ENCODE measurements around the gene CLEC2B.

Gene CLEC2B

DNA sequence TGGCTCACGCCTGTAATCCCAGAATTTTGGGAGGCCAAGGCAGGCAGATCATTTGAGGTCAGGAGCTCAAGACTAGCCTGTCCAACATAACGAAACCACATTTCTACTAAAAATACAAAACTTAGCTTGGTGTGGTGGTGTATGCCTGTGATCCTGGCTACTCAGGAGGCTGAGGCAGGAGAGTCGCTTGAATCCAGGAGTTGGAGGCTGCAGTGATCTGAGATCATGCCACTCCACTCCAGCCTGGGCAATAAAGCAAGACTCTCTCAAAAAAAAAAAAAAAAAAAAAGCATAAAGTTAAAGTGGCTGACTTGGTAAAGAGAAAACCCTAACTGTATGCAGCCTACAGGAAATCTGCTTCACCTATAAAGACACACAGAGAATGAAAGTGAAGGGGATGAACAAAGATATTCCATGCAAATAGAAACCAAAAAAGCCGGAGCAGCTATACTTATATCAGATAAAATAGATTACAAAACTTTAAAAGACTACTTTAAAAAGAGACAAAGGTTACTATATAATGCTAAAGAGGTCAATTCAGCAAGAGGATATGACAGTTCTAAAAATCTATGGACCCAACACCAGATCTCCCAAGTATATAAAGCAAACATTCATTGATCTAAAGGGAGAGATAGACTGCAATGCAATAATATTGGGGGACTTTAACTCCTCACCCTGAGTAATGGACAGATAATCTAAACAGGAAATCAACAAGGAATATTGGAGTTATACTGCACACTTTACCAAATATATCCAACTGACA lies 4.1 kb downstream of the CLEC2B start:
- in situ Hi-C loops (cut with HindIII; ENCODE audit: low pct_unique_long_range_greater_than_20kb, low sequenced_read_pairs) = no loop called here
- no peak for DNase-seq (ENCODE audit: low read depth in 1 of 2, low spot score in 1 of 2)
- no peak for TF ChIP-seq JUND (IDR thresholded peaks at IDR 0.05; ENCODE audit: low read depth)

GRCh38 chr12:9858135-9858534 lies 11.0 kb downstream of the CLEC2B start:
- TF ChIP-seq JUND (IDR thresholded peaks at IDR 0.05; ENCODE audit: low read depth) = no peak
- in situ Hi-C loops (cut with HindIII; ENCODE audit: low pct_unique_long_range_greater_than_20kb, low sequenced_read_pairs) = no loop called here
- DNase-seq (ENCODE audit: low read depth in 1 of 2, low spot score in 1 of 2) = no peak

GRCh38 chr12:9856894-9857293 lies 12.3 kb downstream of the CLEC2B start:
- in situ Hi-C loops (cut with HindIII; ENCODE audit: low pct_unique_long_range_greater_than_20kb, low sequenced_read_pairs) = no loop called here
- TF ChIP-seq JUND (IDR thresholded peaks at IDR 0.05; ENCODE audit: low read depth) = no peak
- DNase-seq (ENCODE audit: low read depth in 1 of 2, low spot score in 1 of 2) = no peak

DNA sequence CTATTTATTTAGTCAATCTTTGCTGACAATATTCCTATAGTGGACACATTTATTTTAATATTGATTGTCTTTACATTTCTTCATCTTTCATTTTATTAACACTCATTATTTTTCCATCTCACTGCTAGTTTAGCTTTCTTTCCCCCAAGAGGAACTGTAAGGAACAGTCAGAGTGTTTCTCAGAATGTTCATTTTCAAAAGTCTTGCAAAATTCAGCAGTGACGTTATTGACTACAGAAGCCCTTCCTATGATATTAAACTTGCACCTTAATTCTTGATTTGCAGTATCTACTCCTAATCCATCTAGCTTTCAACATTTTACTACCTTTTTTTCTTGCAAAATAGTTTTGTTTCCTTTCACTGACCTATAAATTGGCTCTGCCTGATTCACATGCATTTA lies 13.0 kb downstream of the CLEC2B start:
- in situ Hi-C loops (cut with HindIII; ENCODE audit: low pct_unique_long_range_greater_than_20kb, low sequenced_read_pairs) = no loop called here
- no peak for DNase-seq (ENCODE audit: low read depth in 1 of 2, low spot score in 1 of 2)
- TF ChIP-seq JUND (IDR thresholded peaks at IDR 0.05; ENCODE audit: low read depth) = no peak

- in situ Hi-C loops (cut with HindIII; ENCODE audit: low pct_unique_long_range_greater_than_20kb, low sequenced_read_pairs) = no loop called here
- DNase-seq (ENCODE audit: low read depth in 1 of 2, low spot score in 1 of 2) = no peak
- TF ChIP-seq JUND (IDR thresholded peaks at IDR 0.05; ENCODE audit: low read depth) = no peak
Observed at GRCh38 chr12:9851927-9852326, 17.2 kb downstream of the CLEC2B start.

DNA sequence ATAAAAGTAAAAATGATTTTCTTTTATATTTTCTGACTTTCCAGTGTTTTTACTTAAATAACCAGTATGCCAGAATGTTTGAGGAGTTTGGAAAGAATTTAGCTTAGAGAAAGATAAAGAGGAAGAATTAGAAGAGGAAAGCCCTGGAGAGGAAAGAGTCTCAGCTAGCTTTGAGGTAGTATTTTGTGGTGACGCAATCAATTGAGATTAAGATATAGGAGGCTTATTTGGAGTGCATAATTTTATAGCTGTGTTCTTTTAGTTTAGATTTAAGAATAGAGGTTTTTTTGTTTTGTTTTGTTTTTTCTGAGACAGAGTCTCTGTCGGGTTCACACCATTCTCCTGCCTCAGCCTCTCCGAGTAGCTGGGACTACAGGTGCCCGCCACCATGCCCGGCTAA lies 18.1 kb downstream of the CLEC2B start:
- DNase-seq (ENCODE audit: low read depth in 1 of 2, low spot score in 1 of 2) = no peak
- no peak for TF ChIP-seq JUND (IDR thresholded peaks at IDR 0.05; ENCODE audit: low read depth)
- in situ Hi-C loops (cut with HindIII; ENCODE audit: low pct_unique_long_range_greater_than_20kb, low sequenced_read_pairs) = no loop called here

DNA sequence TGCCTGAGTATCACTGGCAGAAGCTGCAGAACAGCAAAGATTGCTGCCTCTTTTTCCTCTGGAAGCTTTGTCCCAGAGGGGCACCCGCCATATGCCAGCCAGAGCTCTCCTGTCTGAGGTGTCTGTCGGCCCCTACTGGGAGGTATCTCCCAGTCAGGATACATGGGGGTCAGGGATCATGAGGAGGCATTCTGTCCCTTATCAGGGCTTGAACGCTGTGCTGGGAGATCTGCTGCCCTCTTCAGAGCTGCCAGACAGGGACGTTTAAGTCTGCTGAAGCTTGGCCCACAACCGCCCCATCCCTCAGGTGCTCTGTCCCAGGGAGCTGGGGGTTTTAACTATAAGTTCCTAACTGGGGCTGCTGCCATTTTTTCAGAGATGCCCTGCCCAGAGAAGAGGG lies 20.3 kb downstream of the CLEC2B start:
- no peak for TF ChIP-seq JUND (IDR thresholded peaks at IDR 0.05; ENCODE audit: low read depth)
- in situ Hi-C loops (cut with HindIII; ENCODE audit: low pct_unique_long_range_greater_than_20kb, low sequenced_read_pairs) = no loop called here
- no peak for DNase-seq (ENCODE audit: low read depth in 1 of 2, low spot score in 1 of 2)

DNA sequence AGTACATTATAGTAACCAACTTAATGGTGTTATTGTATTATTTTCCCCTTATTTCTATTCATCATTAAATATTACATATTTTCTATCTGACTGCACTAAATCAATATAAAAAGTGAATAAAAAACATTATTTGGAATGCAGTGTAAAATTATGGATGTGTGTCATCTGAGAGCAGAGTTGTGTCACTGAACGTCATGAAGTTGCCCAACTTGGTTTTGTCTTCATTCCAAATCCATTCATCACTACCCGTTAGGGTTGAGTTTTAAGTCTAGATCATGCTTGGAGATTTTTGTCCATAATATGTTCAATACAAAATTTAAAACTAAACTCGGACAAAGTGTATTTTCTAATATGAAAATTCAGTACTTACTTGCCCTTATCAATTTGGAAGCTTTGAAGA lies 25.7 kb downstream of the CLEC2B start:
- TF ChIP-seq JUND (IDR thresholded peaks at IDR 0.05; ENCODE audit: low read depth) = no peak
- in situ Hi-C loops (cut with HindIII; ENCODE audit: low pct_unique_long_range_greater_than_20kb, low sequenced_read_pairs) = no loop called here
- DNase-seq (ENCODE audit: low read depth in 1 of 2, low spot score in 1 of 2) = no peak

GRCh38 chr12:9831720-9832119 lies 37.4 kb downstream of the CLEC2B start:
- in situ Hi-C loops (cut with HindIII; ENCODE audit: low pct_unique_long_range_greater_than_20kb, low sequenced_read_pairs) = no loop called here
- TF ChIP-seq JUND (IDR thresholded peaks at IDR 0.05; ENCODE audit: low read depth) = no peak
- DNase-seq (ENCODE audit: low read depth in 1 of 2, low spot score in 1 of 2) = no peak

DNA sequence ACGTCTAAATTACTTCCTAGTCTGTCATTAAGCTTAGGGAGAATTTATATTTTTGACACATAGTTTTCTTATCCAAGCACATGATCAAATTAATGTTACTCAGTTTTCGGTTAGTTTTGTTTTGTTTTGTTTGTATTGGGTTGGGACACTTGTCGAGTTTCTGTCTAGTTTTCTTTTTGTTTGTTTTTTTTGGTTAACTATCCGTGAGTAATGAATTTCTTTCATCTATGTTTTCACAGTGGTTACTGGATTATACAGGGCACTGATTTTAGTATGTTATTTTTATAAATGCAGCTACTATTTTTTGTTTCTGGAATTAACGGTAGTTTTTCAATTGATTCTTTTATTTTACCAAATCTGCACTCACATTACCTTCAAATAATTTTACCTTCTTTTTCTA lies 39.2 kb downstream of the CLEC2B start:
- in situ Hi-C loops (cut with HindIII; ENCODE audit: low pct_unique_long_range_greater_than_20kb, low sequenced_read_pairs) = no loop called here
- TF ChIP-seq JUND (IDR thresholded peaks at IDR 0.05; ENCODE audit: low read depth) = no peak
- DNase-seq (ENCODE audit: low read depth in 1 of 2, low spot score in 1 of 2) = no peak

DNA sequence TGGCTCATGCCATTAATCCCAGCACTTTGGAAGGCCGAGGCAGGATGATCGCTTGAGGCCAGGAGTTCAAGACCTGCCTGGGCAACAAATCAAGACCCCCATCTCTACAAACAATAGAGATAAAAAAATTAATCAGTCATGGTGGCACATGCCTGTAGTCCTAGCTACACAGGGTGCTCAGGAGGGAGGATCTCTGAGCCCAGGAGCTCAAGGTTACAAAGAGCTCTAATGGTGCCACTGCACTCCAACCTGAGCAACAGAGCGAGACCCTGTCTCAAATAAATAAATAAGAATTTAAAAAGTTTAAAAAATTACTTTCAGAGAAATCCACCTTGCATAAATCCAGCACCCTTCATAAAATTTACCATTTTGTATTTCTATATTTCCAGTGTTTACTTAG lies 39.7 kb downstream of the CLEC2B start:
- no peak for DNase-seq (ENCODE audit: low read depth in 1 of 2, low spot score in 1 of 2)
- in situ Hi-C loops (cut with HindIII; ENCODE audit: low pct_unique_long_range_greater_than_20kb, low sequenced_read_pairs) = no loop called here
- TF ChIP-seq JUND (IDR thresholded peaks at IDR 0.05; ENCODE audit: low read depth) = no peak

DNA sequence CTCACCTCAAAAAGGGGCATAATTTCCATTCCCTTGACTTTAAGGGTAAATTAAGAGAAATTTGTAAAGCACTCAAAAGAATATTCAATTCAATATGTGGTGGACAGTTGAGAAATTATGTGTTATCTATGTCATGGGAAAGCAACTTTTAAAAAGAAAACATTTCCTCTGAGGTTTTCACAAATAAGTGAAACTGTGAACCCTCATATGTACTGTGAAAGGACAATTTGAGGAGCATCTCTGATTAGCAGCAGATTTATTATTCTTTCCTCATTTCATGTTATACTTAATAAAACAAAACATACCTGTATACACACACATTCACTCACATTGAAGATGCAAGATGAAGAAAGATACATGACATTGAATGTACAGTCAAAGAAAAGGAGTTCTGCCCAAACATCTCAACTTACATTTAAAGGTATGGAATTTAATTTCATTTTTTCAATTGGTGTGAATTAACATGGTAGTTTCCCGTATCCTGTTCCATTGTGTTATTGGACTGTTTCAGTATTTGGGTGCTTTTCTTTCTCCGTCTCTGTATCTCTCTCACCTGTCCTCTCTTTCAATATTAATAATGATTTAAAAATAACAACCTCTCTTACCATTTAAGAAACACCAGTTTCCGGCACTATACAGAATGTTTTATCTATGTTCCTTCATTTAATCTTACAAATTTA lies 41.8 kb downstream of the CLEC2B start, which contains the start of gene KLRF1:
Gene KLRF1 (plus strand): TSS at position 273 of the 680 bp plus-strand sequence. CDS start 64 bp downstream, at position 337.
- in situ Hi-C loops (cut with HindIII; ENCODE audit: low pct_unique_long_range_greater_than_20kb, low sequenced_read_pairs) = no loop called here
- no peak for TF ChIP-seq JUND (IDR thresholded peaks at IDR 0.05; ENCODE audit: low read depth)
- no peak for DNase-seq (ENCODE audit: low read depth in 1 of 2, low spot score in 1 of 2)

DNA sequence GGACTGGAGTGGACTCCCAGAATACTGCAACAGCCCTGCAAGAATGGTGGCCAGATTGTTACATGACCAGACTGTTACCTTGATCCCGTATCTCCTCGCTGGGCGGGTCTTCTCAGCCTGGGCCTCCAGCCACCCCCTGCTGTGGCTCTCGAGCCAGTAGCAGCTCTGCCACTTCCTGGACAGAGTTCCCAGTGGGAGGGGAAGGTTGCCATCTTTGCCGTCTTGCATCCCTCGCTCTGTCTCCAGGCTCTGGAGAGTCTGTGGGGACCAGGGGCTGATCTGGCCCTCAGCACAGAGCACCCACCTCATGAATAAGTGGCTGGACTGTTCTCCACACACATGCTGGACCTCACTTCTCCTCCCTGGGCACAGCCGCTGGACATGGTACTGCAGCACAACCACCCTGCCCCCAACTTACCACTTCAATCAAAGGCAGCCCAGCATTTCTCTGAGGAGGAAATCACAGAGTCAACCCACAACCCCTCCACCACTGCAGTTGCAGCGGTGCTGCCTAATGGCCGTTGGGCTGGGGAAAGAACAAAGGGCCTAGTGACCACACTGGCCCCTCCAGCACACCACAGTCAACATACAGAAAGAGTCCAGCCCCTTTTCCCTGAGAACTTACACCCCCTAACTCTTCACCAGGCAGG lies 48.7 kb downstream of the CLEC2B start:
- TF ChIP-seq JUND (IDR thresholded peaks at IDR 0.05; ENCODE audit: low read depth) = no peak
- in situ Hi-C loops (cut with HindIII; ENCODE audit: low pct_unique_long_range_greater_than_20kb, low sequenced_read_pairs) = no loop called here
- DNase-seq (ENCODE audit: low read depth in 1 of 2, low spot score in 1 of 2) = no peak

Measured in T47D (cell line).